CD14-positive monocyte (primary cell): Measurements from ENCODE around the gene PGR. TPM values are rescaled to one million over a fixed set of nuclear protein-coding genes. Genes with fewer than 3 reads are reported as not detected.

ENCODE experiments used
- DNase-seq, 3 donors: peaks; one replicate each; pipeline ENCODE4 v3.0.0-alpha.2; 2011 to 2022
- H2AFZ ChIP-seq: 2 replicates; pipeline ENCODE4 v1.6.0; 2012; ENCODE audit warnings: mild to moderate bottlenecking, low read depth, low read length, inconsistent platforms; ENCODE audit not compliant: insufficient read depth, poor library complexity, severe bottlenecking
- H3K27ac ChIP-seq, 2 donors: 1 replicate in 1 of 2; 2 replicates in 1 of 2; pipeline ENCODE4 v1.5.1; 2012 to 2013; ENCODE audit warnings: low read length in 2 of 2, control low read depth in 1 of 2, inconsistent platforms in 1 of 2, low read depth in 1 of 2, mild to moderate bottlenecking in 1 of 2
- H3K27me3 ChIP-seq, 2 donors: one replicate each; pipeline versions ENCODE4 v1.6.0 to v1.6.1; 2011 to 2013; ENCODE audit warnings: low read length in 2 of 2; ENCODE audit not compliant: control insufficient read depth in 2 of 2, insufficient read depth in 2 of 2
- H3K36me3 ChIP-seq, 2 donors: replicated peaks in 1 of 2; 1 replicate in 1 of 2; 2 replicates in 1 of 2; pipeline versions ENCODE4 v1.5.1 to v1.6.1; 2012 to 2013; ENCODE audit warnings: low read length in 2 of 2, control low read depth in 1 of 2, inconsistent platforms in 1 of 2, mild to moderate bottlenecking in 1 of 2; ENCODE audit not compliant: insufficient read depth in 2 of 2, control insufficient read depth in 1 of 2
- H3K4me1 ChIP-seq, 2 donors: 1 replicate in 1 of 2; 2 replicates in 1 of 2; pipeline versions ENCODE4 v1.5.1 to v1.6.1; 2012 to 2013; ENCODE audit warnings: low read length in 2 of 2, control low read depth in 1 of 2, inconsistent platforms in 1 of 2, mild to moderate bottlenecking in 1 of 2, moderate library complexity in 1 of 2; ENCODE audit not compliant: insufficient read depth in 2 of 2, control insufficient read depth in 1 of 2
- H3K4me2 ChIP-seq: replicated peaks from 2 replicates; pipeline ENCODE3; 2012; ENCODE audit warnings: low read length, moderate library complexity, mild to moderate bottlenecking; ENCODE audit not compliant: poor library complexity, severe bottlenecking; ENCODE audit errors: extremely low read depth
- H3K4me3 ChIP-seq, 3 experiments: fragments of 200-600 bp in 1 of 3; sonication (generic) in 1 of 3; replicated peaks in 1 of 3; 1 replicate in 2 of 3; 2 replicates in 1 of 3; pipeline ENCODE4 v1.5.1; 2011 to 2013; ENCODE audit warnings: low read length in 3 of 3, mild to moderate bottlenecking in 3 of 3, control low read depth in 2 of 3, low read depth in 2 of 3, inconsistent platforms in 1 of 3, moderate library complexity in 1 of 3
- H3K79me2 ChIP-seq: 2 replicates; pipeline ENCODE4 v1.6.0; 2012; ENCODE audit warnings: mild to moderate bottlenecking, control low read depth, inconsistent platforms, low read length, moderate library complexity; ENCODE audit not compliant: insufficient read depth
- H3K9ac ChIP-seq: 2 replicates; pipeline ENCODE4 v1.6.0; 2017; ENCODE audit warnings: low read length, mild to moderate bottlenecking; ENCODE audit not compliant: insufficient read depth, poor library complexity, severe bottlenecking
- H3K9me3 ChIP-seq, 2 donors: replicated peaks in 1 of 2; 1 replicate in 1 of 2; 2 replicates in 1 of 2; pipeline versions ENCODE4 v1.5.1 to v1.6.1; 2012 to 2013; ENCODE audit warnings: low read length in 2 of 2, control low read depth in 1 of 2; ENCODE audit not compliant: control insufficient read depth in 1 of 2, insufficient read depth in 1 of 2
- H4K20me1 ChIP-seq: 2 replicates; pipeline ENCODE4 v1.6.0; 2012; ENCODE audit warnings: mild to moderate bottlenecking, low read length, control low read depth, moderate library complexity; ENCODE audit not compliant: insufficient read depth
- H3K27ac Mint-ChIP-seq, 7 donors: one replicate each; pipeline ENCODE4 v1.8.0; 2020; ENCODE audit warnings: mild to moderate bottlenecking in 7 of 7, mixed read lengths in 7 of 7, moderate library complexity in 6 of 7, inconsistent platforms in 2 of 7
- H3K27me3 Mint-ChIP-seq, 3 donors: one replicate each; pipeline ENCODE4 v1.8.0; 2021 to 2022; ENCODE audit warnings: low read depth in 3 of 3, mild to moderate bottlenecking in 3 of 3, mixed read lengths in 3 of 3, moderate library complexity in 3 of 3, inconsistent platforms in 1 of 3
- H3K36me3 Mint-ChIP-seq, 2 donors: one replicate each; pipeline ENCODE4 v1.8.0; 2020; ENCODE audit warnings: mixed read lengths in 2 of 2, inconsistent platforms in 1 of 2, mild to moderate bottlenecking in 1 of 2
- H3K4me1 Mint-ChIP-seq: one replicate; pipeline ENCODE4 v1.8.0; 2020; ENCODE audit warnings: mild to moderate bottlenecking, mixed read lengths
- H3K4me3 Mint-ChIP-seq, 2 donors: one replicate each; pipeline ENCODE4 v1.8.0; 2020; ENCODE audit warnings: mild to moderate bottlenecking in 2 of 2, mixed read lengths in 2 of 2, moderate library complexity in 1 of 2
- H3K9me3 Mint-ChIP-seq, 7 donors: one replicate each; pipeline ENCODE4 v1.8.0; 2020 to 2022; ENCODE audit warnings: mixed read lengths in 7 of 7, mild to moderate bottlenecking in 6 of 7, moderate library complexity in 6 of 7, inconsistent platforms in 2 of 7
- CTCF ChIP-seq: fragments of 200-600 bp; IDR thresholded peaks from one replicate; pipeline ENCODE4 v1.8.0; 2022; ENCODE audit warnings: antibody characterized with exemption, mild to moderate bottlenecking
- WGBS: methylation state at CpG from one replicate; pipeline ENCODE4 v1.1.5; 2013; ENCODE audit warnings: missing lambda C conversion rate; ENCODE audit not compliant: insufficient coverage; 5-methylcytosine and 5-hydroxymethylcytosine counted together
- intact Hi-C, 2 donors: fragments of 100-400 bp; cut with micrococcal nuclease; formaldehyde crosslinking; loops; one replicate each; pipeline versions ENCODE4 v1.15.0 to v1.15.1; 2023
- polyA plus RNA-seq, 3 donors: library from polyadenylated mRNA; depleted of rRNA in 1 of 3; unstranded in 2 of 3; stranded (reverse) in 1 of 3; fragments of 300-500 nt in 2 of 3; fragments of >200 nt in 1 of 3; fragmentation: Illumina TruSeq in 2 of 3; gene quantifications; 1 replicate in 2 of 3; 2 replicates in 1 of 3; pipeline ENCODE4 v1.2.3, GENCODE V29; 2012 to 2021

The PGR gene
- polyA plus RNA-seq, 3 donors = not detected

DNA sequence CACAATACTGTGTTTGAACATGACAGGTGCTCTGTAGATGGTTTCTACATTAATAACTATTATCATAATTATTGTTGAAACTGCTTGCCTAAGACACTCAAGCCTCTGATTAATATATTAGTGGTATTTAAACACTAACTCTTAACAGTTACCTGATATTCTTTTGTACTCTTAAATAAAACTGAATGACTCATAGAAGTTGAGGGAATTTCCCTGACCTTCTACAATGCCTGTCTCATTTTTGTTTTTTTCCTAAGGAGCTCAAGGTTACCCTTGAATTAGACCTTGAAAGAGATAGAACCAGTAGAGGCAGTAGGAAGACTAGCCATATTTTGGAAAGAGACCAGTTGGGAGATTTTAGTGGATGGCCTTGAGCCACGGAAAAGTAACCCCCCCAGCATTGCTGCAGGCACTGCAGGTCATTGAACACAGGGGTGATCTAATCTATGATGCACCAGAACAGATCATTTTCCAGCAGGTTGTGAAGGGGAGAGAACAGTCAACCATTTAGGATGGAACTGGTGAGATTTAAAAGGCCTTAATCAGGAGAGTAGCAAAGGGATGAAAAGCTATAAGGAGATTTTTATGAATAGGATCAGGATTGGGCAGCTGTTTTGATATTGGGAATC lies 148.3 kb downstream of the PGR start:
- H3K4me3 ChIP-seq = no peak overlapping the region
- H3K27me3 Mint-ChIP-seq = no peaks in the 10 kb centered on the region
- H3K4me2 ChIP-seq = no peak overlapping the region
- no peak overlapping the region for H3K27ac ChIP-seq
- no peak for DNase-seq
- no peak overlapping the region for H3K4me3 Mint-ChIP-seq
- H4K20me1 ChIP-seq = no peaks in the 10 kb centered on the region
- WGBS = no CpG with 5 or more reads among the region's 1 CpG
- peaks cover 0 to 3% (median 0%) of the 10 kb centered on the region in 7 donors for H3K9me3 Mint-ChIP-seq
- no peak overlapping the region for H2AFZ ChIP-seq
- no peak overlapping the region for H3K27ac Mint-ChIP-seq
- H3K79me2 ChIP-seq = no peaks in the 10 kb centered on the region
- intact Hi-C loops = no loop called here
- H3K9ac ChIP-seq = no peak overlapping the region
- no peak for TF ChIP-seq CTCF
- H3K4me1 Mint-ChIP-seq = no peaks in the 10 kb centered on the region
- no peaks in the 10 kb centered on the region for H3K36me3 ChIP-seq
- H3K4me1 ChIP-seq = no peaks in the 10 kb centered on the region
- no peaks in the 10 kb centered on the region for H3K27me3 ChIP-seq
- no peaks in the 10 kb centered on the region for H3K36me3 Mint-ChIP-seq
- no peaks in the 10 kb centered on the region for H3K9me3 ChIP-seq

- Mint-ChIP-seq H3K9me3 (peaks cover 0 to 1% (median 0%) of the 10 kb centered on the region in 7 donors), H3K36me3 (no peaks in the 10 kb centered on the region), H3K4me3 (no peak overlapping the region), H3K4me1 (no peaks in the 10 kb centered on the region), H3K27ac (no peak overlapping the region), H3K27me3 (no peaks in the 10 kb centered on the region)
- no peak for TF ChIP-seq CTCF
- Histone ChIP-seq H4K20me1 (no peaks in the 10 kb centered on the region), H3K9me3 (no peaks in the 10 kb centered on the region), H3K4me3 (no peak overlapping the region), H3K79me2 (no peaks in the 10 kb centered on the region), H2AFZ (no peak overlapping the region), H3K36me3 (no peaks in the 10 kb centered on the region), H3K9ac (no peak overlapping the region), H3K27ac (no peak overlapping the region), H3K4me1 (no peaks in the 10 kb centered on the region), H3K27me3 (no peaks in the 10 kb centered on the region), H3K4me2 (no peak overlapping the region)
- no CpG with 5 or more reads among the region's 3 CpGs for WGBS
- no peak for DNase-seq
- intact Hi-C loops = no loop called here
These were observed 149.5 kb downstream of the PGR start for GRCh38 chr11:100980156-100980555.
